Activated gamma-delta T cell (primary cell): ENCODE results near the gene CDIPT.
A peak's percentile ranks its signal among the peaks of the same experiment; 100 is the strongest.
"Not testable (repeated sequence)": the region's sequence is repeated elsewhere in the genome, so short reads cannot be mapped to it uniquely, and the experiment has no call there.

Experiments used
- DNase-seq: peaks from one replicate; lab custom pipeline; 2025; lab: John Stamatoyannopoulos, UW

CDIPT gene

DNA sequence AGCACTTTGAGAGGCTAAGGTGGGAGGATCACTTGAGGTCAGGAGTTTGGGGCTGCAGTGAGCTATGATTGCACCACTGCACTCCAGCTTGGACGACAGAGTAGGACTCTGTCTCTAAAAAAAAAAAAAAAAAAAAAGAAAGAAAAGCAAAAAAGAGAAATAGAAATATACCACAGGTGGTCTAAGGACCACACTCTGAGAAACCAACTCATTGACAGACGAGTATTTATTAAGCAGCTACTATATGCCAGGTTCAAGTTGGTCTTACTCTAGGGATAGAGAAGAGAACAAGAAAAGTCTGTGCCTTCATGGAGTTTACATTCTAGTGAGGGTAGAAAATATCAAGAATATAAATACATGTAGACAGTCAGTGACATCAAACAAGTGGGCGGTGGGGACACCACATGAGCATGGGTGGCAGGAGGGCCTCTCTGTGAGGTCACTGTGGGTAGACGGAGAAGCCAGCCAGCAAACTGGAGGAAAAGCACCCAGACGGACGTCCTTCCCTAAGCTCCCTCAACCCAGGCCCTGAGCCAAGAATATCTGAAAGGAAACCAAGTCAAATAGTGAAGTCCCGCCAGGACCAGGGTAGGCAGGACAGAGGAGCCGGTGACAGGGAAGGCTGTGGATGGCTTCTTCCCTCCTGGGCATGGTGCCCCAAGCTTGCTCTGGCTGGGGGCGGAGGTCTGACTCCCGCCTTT is 4.7 kb downstream of the CDIPT start:
- no peak for DNase-seq

GRCh38 chr16:29857133-29857760 is 5.8 kb downstream of the CDIPT start:
- no peak for DNase-seq

DNA sequence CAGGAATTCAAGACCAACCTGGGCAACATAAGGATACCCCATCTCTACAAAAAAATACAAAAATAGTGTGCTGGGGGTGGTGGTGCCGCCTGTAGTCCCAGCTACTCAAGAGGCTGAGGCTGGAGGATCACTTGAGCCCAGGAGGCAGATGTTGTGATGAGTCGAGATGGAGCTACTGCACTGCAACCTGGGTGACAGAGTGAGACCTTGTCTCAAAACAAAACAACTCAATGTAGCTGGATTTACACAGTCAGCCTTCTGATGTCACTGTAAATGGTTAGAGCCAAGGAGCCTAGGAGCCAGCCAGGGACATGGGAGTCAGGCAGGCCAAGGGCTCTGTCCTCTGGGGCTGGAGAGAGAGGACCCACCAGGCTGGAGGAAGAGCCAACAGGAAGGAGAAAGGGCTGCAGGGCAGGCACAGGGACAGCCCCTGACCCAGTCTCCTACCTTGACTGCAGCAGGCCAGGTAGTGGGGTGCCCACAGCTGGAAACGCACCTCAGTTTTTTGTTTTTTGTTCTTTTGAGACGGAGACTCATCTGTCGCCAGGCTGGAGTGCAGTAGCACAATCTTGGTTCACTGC is 8.4 kb downstream of the CDIPT start:
- DNase-seq: no peak

GRCh38 chr16:29852654-29853053 is 10.4 kb downstream of the CDIPT start:
- DNase-seq: no peak

DNA sequence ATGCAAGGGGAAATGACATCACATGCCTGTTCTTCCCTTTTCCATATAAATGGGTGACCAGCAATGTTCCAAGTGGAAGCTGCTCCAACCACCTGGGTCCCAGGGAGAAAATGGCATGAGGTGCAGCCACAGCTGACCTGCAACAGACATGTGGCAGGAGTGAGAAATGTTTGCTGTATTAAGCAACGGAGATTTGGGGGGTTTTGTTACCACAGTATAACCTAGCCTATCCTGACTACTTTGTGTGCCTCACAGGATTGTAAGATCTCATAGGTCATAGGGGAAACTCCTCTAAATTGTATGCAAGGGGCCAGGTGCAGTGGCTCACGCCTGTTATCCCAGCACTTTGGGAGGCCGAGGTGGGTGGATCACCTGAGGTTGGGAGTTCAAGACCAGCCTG is 12.0 kb downstream of the CDIPT start:
- no peak for DNase-seq

- no peak for DNase-seq
These were observed 13.5 kb downstream of the CDIPT start for GRCh38 chr16:29849505-29849904.

DNA sequence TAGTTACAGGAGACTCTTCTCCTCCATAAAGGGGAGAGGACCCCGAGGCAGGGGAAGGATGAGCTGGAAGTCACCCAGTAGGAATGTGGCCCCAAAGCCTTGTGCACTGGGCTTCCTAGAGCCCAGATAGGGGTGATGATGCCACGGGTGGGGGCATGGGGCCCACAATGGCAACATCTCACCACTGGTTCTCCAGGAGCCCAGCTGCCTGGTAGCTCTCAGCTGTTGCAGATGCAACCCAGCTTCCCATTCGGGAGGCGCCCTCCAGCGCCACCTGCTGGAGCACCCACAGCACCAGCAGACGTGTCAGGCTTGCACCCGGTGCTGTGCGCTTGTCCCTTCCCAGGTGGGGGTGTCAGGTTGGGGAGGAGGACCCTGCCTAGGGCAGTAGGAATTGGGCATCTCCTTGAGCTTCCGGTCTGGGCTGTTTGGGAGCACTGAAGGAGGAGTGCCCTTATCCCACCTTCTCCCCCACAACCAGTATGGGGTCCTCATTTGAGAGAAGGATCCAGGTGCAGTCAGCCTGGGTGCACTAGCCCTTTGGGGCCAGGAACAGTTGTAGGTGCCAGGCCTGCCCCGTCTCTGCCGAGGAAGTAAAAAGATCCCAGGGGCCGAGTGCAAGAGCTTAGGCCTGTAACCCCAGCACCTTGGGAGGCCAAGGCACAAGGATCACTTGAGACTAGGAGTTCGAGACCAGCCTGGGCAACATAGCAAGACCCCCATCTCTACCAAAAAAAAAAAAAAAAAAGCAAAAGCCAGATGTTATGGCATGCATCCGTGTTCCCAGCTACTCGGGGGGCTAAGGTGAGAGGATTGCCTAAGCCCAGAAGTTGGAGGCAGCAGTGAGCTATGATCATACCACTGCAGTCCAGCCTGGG is 14.4 kb downstream of the CDIPT start:
- peak; percentile 54 for DNase-seq

DNA sequence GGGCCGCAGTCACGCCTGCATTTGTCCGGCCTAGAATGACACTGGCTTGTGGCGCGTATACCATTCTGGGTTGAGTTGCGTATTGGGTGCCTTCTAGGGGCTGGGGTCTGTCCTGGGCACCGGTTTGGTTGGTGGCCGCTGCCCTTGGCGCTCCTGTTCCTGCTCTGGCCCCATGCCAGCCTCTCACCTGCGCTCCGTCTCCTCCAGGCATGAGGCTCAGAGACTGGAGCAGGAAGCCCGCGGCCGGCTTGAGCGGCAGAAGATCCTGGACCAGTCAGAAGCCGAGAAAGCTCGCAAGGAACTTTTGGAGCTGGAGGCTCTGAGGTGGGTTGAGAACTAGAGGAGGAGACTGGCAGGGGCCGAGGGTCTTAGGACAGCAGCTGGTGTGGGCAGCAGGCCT is 17.4 kb downstream of the CDIPT start:
- no peak for DNase-seq

DNA sequence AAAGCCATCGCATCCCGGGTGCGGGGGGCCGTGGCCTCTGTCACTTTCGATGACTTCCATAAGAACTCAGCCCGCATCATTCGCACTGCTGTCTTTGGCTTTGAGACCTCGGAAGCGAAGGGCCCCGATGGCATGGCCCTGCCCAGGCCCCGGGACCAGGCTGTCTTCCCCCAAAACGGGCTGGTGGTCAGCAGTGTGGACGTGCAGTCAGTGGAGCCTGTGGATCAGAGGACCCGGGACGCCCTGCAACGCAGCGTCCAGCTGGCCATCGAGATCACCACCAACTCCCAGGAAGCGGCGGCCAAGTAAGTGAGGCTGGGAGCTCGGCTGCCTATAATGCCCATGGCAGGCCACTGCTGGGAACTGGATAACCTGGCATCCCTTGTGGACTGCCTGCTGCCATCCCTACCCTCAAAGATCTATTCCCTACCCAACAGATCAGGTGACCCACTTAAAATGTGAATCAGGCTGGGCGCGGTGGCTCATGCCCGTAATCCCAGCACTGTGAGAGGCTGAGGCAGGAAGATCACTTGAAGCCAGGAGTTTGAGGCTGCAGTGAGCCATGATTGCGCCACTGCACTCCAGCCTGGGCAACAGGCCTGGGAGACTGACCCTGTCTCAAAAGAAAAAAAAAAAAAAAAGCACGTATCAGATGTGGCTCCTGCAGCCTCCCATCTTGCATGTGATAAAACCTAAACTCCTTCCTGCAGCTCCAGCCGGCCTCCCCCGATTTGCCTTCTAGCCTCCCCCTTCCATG is 18.3 kb downstream of the CDIPT start:
- DNase-seq: no peak

DNA sequence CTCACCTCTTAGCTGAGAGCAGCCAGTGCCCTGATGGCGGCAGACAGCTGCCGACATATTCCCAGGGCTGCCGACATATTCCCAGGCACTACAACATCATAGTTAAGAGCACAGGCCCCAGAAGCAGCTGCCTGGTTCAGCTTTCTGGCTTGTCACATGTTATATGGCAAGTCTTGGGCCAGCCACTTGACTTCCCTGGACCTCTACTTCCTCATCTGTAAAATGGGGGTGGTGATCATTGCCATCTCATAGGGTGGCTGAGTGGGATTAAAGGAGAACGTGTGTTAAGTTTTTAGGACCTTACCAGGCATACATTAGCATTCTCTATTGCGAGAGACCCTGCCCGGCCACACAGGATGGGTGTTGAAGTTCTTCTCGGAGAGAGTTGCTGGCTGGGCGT is 19.1 kb downstream of the CDIPT start:
- no peak for DNase-seq

GRCh38 chr16:29842732-29843346 is 20.2 kb downstream of the CDIPT start:
- no peak for DNase-seq

DNA sequence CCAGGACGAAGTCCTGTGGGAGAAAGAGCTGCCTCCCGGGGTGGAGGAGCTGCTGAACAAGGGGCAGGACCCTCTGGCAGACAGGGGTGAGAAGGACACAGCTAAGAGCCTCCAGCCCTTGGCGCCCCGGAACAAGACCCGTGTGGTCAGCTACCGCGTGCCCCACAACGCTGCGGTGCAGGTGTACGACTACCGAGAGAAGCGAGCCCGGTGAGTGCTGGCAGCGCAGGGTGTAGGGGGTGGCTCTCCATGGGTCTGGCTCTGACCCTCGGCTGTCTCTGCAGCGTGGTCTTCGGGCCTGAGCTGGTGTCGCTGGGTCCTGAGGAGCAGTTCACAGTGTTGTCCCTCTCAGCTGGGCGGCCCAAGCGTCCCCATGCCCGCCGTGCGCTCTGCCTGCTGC is 21.4 kb downstream of the CDIPT start:
- DNase-seq: no peak

DNA sequence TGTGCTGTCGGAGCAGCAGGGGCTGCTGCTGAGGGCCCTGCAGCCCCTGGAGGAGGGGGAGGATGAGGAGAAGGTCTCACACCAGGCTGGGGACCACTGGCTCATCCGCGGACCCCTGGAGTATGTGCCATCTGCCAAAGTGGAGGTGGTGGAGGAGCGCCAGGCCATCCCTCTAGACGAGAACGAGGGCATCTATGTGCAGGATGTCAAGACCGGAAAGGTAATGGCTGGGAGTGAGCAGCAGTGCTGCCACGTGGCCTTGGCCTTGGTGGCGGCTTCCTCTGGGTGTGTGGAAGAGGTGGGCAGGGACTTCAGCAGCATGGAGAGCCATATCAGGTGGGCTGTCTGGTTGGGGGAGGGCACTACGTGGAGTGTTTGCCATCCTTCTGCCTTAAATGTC is 22.8 kb downstream of the CDIPT start:
- no peak for DNase-seq

- no peak for DNase-seq
These were observed 23.2 kb downstream of the CDIPT start for GRCh38 chr16:29839822-29840221.

DNA sequence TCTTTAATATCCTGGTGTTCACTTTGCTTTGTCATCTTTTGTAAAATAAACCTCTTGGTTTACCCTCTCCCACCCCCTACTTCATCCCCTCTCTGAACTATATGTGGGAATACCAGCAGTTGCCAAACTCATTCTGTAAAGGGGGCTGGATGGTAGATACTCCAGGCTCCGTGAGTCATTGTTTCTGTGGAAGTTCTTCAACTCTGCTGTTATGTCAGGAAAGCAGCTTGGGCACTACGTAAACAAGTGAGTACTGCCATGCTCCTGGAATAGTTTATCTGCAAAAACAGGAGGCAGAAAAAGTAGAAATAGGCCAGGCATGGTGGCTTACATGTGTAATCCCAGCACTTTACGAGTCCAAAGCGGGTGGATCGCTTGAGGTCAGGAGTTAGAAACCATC is 25.2 kb downstream of the CDIPT start:
- no peak for DNase-seq

DNA sequence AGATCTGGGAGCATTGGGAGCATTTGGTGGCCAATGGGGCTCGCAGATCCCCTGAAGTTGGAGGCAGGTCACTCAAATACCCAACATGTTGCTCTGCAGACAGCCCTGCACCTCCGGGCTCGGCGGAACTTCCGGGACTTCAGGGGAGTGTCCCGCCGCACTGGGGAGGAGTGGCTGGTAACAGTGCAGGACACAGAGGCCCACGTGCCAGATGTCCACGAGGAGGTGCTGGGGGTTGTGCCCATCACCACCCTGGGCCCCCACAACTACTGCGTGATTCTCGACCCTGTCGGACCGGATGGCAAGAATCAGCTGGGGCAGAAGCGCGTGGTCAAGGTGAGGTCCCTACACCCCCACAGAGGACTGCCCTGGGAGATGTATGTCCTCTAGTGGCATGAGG is 26.4 kb downstream of the CDIPT start:
- no peak for DNase-seq

GRCh38 chr16:29835926-29836325 is 27.1 kb downstream of the CDIPT start:
- no peak for DNase-seq

DNA sequence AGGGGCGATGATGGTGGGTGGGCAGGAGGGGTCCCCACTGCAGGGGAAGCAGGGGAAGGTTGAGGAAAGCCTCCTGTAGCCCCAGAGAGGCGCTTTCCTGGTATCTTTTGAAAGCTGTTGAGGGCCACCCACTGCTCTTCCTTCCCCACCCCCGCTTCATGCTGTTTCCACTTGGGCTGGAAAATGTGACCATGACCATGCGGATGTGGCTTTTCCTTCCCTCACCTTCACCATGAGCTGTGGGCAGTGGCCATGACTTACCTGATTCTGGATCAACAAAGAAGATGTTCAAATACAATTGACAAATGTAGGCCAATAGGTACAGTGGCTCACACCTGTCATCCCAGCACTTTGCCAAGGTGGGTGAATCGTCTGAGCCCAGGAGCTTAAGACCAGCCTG is 28.9 kb downstream of the CDIPT start:
- DNase-seq: no peak

DNA sequence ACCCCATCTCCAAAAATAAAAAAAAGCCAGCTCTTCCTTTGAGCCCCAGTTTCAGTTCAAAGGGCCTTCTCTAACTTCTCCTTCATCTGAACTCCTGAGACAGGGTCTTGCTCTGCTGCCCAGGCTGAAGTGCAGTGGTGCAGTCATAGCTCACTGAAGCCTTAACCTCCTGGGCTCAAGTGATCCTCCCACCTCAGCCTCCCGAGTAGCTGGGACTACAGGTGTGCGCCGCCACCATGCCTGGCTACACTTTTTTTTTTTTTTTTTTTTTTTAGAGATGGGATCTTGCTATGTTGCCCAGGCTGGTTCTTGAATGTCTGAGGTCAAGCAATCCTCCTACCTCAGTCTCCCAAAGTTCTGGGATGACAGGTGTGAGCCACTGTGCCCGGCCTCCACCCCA is 29.8 kb downstream of the CDIPT start:
- not testable (repeated sequence) for DNase-seq

DNA sequence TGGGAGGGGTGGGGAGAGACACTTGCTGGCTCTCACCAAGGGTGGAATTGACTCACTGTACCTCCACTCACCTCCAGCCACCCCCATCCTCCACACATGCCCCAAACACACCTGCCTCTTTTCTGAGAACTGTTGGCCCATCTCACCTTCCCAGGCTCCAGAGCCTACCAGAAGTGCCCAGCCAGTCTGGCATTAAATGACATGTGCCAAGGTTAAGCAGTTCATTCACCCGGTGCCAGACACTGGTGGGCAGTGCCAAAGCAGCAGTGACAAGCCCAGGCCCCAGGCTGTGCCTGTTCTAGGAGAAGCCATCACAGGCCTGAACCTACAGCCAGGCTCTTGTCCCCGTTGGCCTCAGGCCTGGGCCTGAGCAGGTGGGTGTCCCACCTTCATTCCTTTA is 31.5 kb downstream of the CDIPT start:
- DNase-seq: no peak

DNA sequence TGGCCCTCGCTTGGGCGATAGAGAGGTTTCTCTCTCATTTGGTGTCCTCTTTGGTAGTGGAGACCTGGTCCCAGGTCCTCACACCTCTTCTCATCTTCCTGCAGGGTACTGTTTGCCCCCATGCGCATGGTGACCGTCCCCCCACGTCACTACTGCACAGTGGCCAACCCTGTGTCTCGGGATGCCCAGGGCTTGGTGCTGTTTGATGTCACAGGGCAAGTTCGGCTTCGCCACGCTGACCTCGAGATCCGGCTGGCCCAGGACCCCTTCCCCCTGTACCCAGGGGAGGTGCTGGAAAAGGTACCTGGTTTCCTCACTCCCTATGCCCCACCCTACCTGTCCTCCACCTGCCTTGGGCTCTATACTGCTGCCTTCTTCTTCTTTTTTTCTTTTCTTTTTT is 32.3 kb downstream of the CDIPT start:
- no peak for DNase-seq

- DNase-seq: no peak
These were observed 36.7 kb downstream of the CDIPT start for GRCh38 chr16:29826342-29826695.
